Neural crest cell (in vitro differentiated cells): ENCODE measurements around the gene CIAO2A. TPM values are rescaled to one million over a fixed set of nuclear protein-coding genes. Genes with fewer than 3 reads are reported as not detected.

Experiments used
- DNase-seq: peaks from one replicate; pipeline ENCODE4 v3.0.0; 2021; ENCODE audit warnings: low read depth, mixed read lengths, low spot score
- H3K27ac Mint-ChIP-seq: one replicate; pipeline ENCODE4 v1.8.0; 2021; ENCODE audit warnings: mild to moderate bottlenecking, mixed read lengths; ENCODE audit not compliant: unreplicated experiment
- H3K27me3 Mint-ChIP-seq: 2 replicates; pipeline ENCODE4 v1.8.0; 2021; ENCODE audit warnings: low read depth, mild to moderate bottlenecking, mixed read lengths
- H3K36me3 Mint-ChIP-seq: 2 replicates; pipeline ENCODE4 v1.8.0; 2021; ENCODE audit warnings: low read depth, mild to moderate bottlenecking, mixed read lengths
- H3K4me1 Mint-ChIP-seq: 2 replicates; pipeline ENCODE4 v1.8.0; 2021; ENCODE audit warnings: mixed read lengths
- H3K4me3 Mint-ChIP-seq: one replicate; pipeline ENCODE4 v1.8.0; 2021; ENCODE audit warnings: mild to moderate bottlenecking, mixed read lengths
- H3K9me3 Mint-ChIP-seq: 2 replicates; pipeline ENCODE4 v1.8.0; 2021; ENCODE audit warnings: mixed read lengths
- CTCF ChIP-seq: fragments of 200-600 bp; sonication (generic); conservative IDR thresholded peaks from 2 replicates; pipeline ENCODE4 v1.5.0; 2021; ENCODE audit warnings: antibody characterized with exemption, mild to moderate bottlenecking
- total RNA-seq: library from RNA; stranded (reverse); gene quantifications from 2 replicates; pipeline ENCODE4 v1.2.1, GENCODE V29; 2021

CIAO2A gene
- total RNA-seq, 1 donor from 2014 or later: 66.1 TPM

GRCh38 chr15:64022571-64022970, 71.1 kb downstream of the CIAO2A start:
- no peaks in the 10 kb centered on the region for H3K4me1 Mint-ChIP-seq
- H3K4me3 Mint-ChIP-seq: no peak overlapping the region
- peaks cover 12% of the 10 kb centered on the region for H3K36me3 Mint-ChIP-seq
- no peak overlapping the region for H3K27ac Mint-ChIP-seq
- no peaks in the 10 kb centered on the region for H3K27me3 Mint-ChIP-seq
- no peak for TF ChIP-seq CTCF
- DNase-seq: no peak
- H3K9me3 Mint-ChIP-seq: peaks cover 6% of the 10 kb centered on the region

Other genes with a start within 250 kb of the CIAO2A start
- 8.5 and 8.8 TPM in 2 replicates for gene DAPK2, start 47.4 kb downstream of the CIAO2A start, total RNA-seq
- gene SNX1, start 2.1 kb upstream of the CIAO2A start, total RNA-seq: 104 and 131 TPM in 2 replicates
- gene SNX22, start 57.9 kb upstream of the CIAO2A start, total RNA-seq: 12.7 and 12.9 TPM in 2 replicates
- 398 and 406 TPM in 2 replicates for gene PPIB, start 69.2 kb upstream of the CIAO2A start, total RNA-seq